HG02981 (cell line): ENCODE results near the gene FIS1.

Experiments used
- ATAC-seq: cut with Tn5 transposase; IDR thresholded peaks from one replicate; pipeline ENCODE4 v1.9.1; 2021; ENCODE audit warnings: mild to moderate bottlenecking, moderate library complexity; ENCODE audit not compliant: unreplicated experiment

The FIS1 gene

DNA sequence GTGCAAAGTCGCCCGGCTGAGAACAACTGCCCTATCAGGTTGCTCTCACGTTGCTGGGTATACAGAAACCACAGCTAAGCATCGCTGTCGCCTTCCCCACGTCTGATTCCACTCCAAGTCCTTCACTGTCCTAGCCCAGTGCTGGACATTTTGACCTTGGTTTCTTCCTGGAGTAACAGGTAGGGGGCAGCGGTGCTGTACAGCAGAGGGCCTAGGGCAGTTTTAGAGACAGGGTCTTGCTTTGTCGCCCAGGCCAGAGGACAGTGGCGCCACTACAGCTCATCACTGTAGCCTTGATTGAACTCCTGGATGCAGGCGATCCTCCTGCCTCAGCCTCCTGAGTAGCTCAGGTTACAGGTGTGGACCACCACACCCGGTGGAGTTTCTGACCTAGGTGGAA is 9.8 kb downstream of the FIS1 start:
- ATAC-seq, result no peak

GRCh38 chr7:101234636-101235035 is 10.2 kb downstream of the FIS1 start:
- ATAC-seq, result no peak

- ATAC-seq, result no peak
Measured at GRCh38 chr7:101233907-101234547, 10.9 kb downstream of the FIS1 start.

DNA sequence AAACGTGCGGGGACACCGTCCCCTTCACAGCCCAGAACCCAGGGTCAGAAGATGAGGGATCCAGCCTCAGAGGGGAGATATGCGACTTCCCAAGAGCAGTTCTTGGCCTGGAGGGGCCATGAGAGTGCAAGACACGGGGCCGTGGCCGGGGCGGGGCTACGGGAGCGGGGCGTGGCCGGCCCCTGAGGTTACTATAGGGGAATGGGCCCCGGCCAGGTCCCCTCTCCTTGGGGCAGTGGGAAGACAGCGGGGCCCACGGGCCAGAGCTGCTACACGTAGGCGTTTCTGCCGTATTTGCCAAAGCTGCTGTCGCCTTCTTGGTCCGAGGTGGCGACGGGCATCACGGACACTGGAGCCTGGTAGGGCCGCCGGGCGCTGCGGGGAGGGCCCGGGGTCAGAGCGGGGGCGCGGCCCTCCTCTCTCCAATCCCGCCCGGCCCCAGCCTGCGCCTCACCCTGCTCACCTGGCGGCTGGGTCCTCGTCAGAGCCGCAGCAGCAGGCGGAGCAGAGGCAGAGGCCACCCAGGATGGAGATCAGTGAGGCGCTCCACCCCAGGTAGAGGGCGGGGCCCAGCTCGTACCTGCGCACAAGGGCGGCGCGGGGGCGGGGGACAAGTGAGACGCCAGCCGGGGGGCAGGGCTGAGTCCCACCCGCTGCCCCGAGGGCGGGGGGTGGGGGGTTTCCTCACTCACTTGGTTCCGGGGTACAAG is 12.6 kb downstream of the FIS1 start:
- no peak for ATAC-seq

GRCh38 chr7:101231644-101232043 is 13.2 kb downstream of the FIS1 start:
- ATAC-seq, result no peak

DNA sequence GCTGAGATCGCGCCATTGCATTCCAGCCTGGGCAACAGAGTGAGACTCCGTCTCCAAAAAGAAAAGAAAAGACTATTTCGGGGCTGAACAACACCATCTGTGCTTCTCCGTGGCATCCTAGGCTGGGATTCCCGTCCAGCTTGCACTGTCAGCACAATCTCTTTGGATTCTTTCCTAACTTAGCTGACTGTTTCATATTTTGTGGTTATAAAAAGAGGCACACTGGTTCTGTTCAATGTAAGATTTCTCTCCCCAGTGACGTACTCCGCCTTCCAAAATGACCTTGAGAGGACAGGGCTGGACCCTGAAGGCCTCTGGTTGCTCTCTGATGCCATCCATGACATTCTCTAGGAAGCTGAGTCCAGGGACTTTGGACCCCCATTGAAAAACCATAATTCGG is 18.2 kb downstream of the FIS1 start:
- no peak for ATAC-seq

DNA sequence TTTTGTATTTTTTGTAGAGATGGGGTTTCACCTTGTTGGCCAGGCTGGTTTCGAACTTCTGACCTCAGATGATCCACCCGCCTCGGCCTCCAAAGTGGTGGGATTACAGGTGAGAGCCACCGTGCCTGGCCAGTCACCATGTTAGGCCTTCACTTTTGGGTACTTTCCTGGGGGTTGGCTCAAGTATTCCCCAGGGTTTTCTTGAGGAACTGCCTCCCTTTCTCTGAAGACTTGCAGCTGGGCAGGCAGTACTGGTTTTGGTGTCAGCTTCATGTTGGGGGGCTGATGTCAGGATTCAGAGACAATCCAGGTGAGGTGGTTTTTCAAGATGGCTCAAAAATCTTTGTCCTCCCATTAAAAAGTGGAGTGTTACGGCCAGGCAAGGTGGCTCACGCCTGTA is 19.2 kb downstream of the FIS1 start:
- no peak for ATAC-seq

DNA sequence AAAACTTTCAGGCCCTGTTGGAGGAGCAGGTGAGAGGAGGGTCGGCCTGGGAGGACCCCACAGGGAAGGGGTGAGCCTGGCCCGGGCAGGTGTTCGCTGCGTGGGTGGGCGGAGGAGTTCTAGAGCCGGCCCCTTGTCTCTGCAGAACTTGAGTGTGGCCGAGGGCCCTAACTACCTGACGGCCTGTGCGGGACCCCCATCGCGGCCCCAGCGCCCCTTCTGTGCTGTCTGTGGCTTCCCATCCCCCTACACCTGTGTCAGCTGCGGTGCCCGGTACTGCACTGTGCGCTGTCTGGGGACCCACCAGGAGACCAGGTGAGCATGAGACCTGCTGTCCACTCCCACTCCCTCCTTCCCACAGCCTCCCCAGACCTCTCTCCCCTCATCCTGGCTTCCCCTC is 21.4 kb downstream of the FIS1 start:
- no peak for ATAC-seq

GRCh38 chr7:101222275-101222830 is 22.5 kb downstream of the FIS1 start:
- no peak for ATAC-seq

- no peak for ATAC-seq
Measured at GRCh38 chr7:101220295-101220694, 24.6 kb downstream of the FIS1 start.

GRCh38 chr7:101218236-101219125 is 26.4 kb downstream of the FIS1 start:
- ATAC-seq, result peak; percentile 19

- ATAC-seq, result peak; percentile 59
Measured at GRCh38 chr7:101217388-101218235, 27.3 kb downstream of the FIS1 start, which contains the start of the genes PLOD3 and ZNHIT1. PLOD3 (minus strand) TSS chr7:101217581; CDS start chr7:101217274, 307 bp downstream. ZNHIT1 (plus strand) TSS chr7:101218165; CDS start chr7:101218196, 31 bp downstream.

- ATAC-seq, result peak; percentile 23
Measured at GRCh38 chr7:101216860-101217387, 28.0 kb downstream of the FIS1 start.

DNA sequence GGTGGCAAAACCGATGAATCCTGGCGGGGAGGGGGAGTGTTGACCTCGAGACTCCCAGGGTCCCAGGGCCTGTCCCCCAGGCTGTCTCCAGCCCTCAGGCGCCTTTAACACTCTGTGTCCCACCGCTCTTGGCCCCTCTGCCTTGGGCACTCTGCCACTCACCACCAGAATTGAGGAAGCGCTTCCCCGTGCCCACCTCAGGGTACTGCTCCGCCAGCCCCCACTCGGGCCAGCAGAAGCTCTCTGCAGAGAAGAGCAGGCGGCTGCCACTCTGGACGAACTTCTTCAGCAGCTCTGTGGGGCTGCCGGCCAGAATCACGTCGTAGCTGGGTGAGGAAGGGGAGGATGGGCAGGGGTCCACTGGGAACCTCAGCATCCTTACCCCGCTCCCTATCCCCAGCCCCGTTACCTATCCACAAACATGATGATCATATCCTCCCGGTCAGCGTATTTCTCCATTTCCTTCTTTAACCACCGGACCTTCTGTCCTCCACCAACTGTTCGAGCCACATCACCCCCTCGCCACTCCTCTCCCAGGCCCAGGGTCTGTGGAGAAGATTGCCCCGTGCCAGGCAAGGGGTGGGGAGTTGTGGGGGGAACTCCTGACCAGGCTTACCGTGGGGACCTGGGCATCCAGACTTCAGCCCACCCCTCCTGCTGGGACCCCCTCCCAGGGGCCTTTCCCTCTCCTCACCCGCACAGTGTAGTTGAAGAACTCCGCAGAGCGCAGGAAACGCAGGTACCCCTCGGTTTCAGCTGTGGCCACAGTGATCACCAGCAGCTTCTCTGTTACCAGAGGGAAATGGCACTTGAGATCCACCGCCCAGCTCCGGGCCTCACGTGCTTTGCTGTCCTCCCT is 28.7 kb downstream of the FIS1 start:
- no peak for ATAC-seq

- ATAC-seq, result no peak
Measured at GRCh38 chr7:101212014-101212413, 32.9 kb downstream of the FIS1 start.

GRCh38 chr7:101211501-101211900 is 33.4 kb downstream of the FIS1 start:
- no peak for ATAC-seq

DNA sequence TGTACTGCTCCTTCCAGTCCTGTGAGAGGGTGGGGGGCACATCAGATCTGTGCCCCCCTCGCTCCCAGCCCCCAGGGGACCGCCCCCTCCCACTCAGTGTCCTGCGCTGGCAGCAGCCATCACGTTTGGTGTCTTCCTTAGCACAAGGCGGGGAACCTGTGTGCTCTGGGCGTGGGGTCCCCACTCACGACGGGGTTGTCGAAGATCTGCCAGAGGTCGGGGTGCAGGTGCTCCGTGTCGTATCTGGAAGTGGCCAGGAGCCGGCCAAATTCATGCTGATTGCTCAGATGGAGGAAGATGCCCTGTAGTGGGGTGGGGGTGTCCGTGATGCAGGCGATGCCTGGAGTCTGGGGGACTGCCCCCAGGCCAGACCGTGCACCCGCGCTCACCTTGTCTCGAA is 34.7 kb downstream of the FIS1 start:
- ATAC-seq, result no peak

DNA sequence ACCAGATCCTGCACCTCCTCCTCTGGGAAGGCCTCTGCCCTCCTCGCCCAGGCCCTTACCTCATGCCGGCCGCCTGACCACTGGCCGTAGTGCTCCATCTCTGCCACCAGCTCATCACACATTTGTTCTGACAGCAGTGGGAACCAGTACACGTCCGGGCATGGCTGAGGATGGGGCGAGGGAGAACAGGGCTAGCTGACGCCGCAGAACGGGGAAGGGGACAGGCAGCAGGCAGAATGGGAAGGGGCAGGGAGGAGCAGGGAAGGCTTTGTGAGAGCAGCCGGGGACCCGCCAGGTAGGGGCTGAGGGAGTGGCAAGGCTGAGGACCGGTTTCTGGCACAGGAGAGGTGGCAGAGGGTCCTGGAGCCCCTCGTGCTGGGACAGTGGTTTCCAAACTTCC is 36.1 kb downstream of the FIS1 start:
- ATAC-seq, result no peak

GRCh38 chr7:101207459-101207858 is 37.4 kb downstream of the FIS1 start:
- ATAC-seq, result no peak
